Measurements from ENCODE around the gene ELMO1. TPM values are rescaled to one million over a fixed set of nuclear protein-coding genes. Genes with fewer than 3 reads are reported as not detected.

ELMO1 gene
- total RNA-seq, 1 donor from 2014 or later: 11.9 TPM

- DNase-seq: no peak
Observed at GRCh38 chr7:37440738-37441385, 7.8 kb downstream of the ELMO1 start.

DNA sequence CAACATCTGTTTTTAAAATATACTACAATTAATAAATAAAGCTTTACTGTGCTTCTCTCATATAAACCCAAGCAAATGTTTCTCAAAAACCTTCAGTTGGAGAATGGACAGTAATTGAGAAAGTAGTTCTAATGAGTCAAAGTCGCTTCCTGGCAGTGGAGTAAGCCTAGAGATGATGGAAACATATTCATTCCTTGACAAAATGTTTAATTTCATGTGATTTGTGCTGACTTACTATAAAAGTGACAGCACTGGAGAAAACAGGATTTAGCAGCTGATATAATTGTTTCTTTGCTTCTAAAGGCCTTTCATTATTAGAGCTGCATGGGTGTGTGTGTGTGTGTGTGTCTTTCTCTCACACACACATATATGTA is 9.0 kb downstream of the ELMO1 start:
- no peak for ATAC-seq (ENCODE audit: poor library complexity)
- no peak for DNase-seq
- intact Hi-C loops (cut with DNase I): loop anchor here (10.0 kb wide), 1 partner anchor 155 kb away; no protein-coding TSS in a partner anchor

More at GRCh38 chr7:37440738-37441385, 7.8 kb downstream of the ELMO1 start:
- intact Hi-C loops (cut with DNase I): loop anchor here (10.0 kb wide), 1 partner anchor 156 kb away; no protein-coding TSS in a partner anchor
- peak; percentile 62 for ATAC-seq (ENCODE audit: poor library complexity)

GRCh38 chr7:37438906-37439652 is 9.6 kb downstream of the ELMO1 start:
- DNase-seq (no peak), ATAC-seq (ENCODE audit: poor library complexity) (no peak)
- intact Hi-C loops (cut with DNase I): no loop called here

- intact Hi-C loops (cut with DNase I): no loop called here
- no peak for DNase-seq
- ATAC-seq (ENCODE audit: poor library complexity): no peak
Observed at GRCh38 chr7:37435156-37435855, 13.4 kb downstream of the ELMO1 start.

DNA sequence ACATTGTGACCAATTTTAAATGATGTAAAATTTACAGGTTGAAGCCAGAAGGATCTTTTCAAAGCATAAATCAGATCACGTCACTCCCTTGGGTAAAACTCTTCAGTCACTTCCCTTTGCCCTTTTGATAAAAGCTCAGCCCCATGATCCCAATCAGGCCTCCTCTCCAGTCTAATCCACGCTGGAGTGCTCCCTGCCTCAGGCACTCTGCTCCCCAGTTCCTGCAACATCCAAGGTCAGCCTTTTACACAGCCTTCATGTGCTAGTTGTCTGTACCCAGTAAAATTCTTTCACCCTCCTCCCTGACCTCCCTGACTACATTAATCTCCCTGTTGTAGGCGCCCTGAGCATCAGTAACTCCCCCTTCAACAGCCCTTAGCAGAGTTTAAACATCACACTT is 14.1 kb downstream of the ELMO1 start:
- DNase-seq (no peak), ATAC-seq (ENCODE audit: poor library complexity) (no peak)
- intact Hi-C loops (cut with DNase I): no loop called here

DNA sequence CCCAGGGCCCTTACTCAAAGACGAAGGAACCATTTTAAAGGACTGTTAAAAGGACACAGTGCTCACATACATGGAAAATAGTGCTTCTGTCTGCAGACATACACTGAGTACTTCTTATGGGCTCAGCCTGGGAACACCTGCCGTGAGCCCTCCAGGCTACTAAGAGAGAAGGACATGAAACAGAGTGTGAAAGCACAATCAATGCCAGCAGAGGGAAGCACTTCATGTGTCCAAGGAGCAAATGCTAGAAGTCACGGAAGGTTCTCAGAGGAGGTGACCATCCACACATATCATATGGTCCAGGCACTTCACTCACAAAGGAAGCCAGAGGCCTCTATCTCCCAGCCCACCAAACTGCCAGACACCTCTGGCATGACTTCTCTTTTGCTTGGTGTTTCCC is 15.5 kb downstream of the ELMO1 start:
- DNase-seq (no peak), ATAC-seq (ENCODE audit: poor library complexity) (peak; percentile 38)
- intact Hi-C loops (cut with DNase I): no loop called here

- ATAC-seq (ENCODE audit: poor library complexity) (no peak), DNase-seq (no peak)
Observed at GRCh38 chr7:37432281-37432920, 16.3 kb downstream of the ELMO1 start.

GRCh38 chr7:37431413-37431812 is 17.3 kb downstream of the ELMO1 start:
- no peak for ATAC-seq (ENCODE audit: poor library complexity)
- DNase-seq: no peak
- intact Hi-C loops (cut with DNase I): no loop called here

More at GRCh38 chr7:37432281-37432920, 16.3 kb downstream of the ELMO1 start:
- intact Hi-C loops (cut with DNase I): no loop called here

- intact Hi-C loops (cut with DNase I): no loop called here
- no peak for DNase-seq
- no peak for ATAC-seq (ENCODE audit: poor library complexity)
Observed at GRCh38 chr7:37430640-37431039, 18.0 kb downstream of the ELMO1 start.

- ATAC-seq (ENCODE audit: poor library complexity): no peak
- intact Hi-C loops (cut with DNase I): no loop called here
- DNase-seq: no peak
Observed at GRCh38 chr7:37430171-37430570, 18.5 kb downstream of the ELMO1 start.

DNA sequence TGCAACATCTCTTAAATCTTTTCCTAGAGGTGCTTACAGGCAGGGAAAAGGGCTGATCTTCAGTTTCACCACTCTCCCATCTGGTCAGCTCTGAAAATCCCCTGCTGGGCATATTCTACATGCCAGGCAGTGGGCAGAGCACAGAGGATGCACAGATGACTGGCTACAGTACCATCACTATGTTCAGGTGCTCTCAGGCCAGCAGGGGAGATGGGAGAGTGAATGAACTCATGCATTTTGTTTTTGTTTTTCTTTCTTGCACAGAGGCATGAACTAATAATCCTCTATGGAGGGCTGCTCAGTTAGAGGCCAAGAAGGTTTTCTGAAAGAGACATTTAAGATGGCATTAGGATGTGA is 19.3 kb downstream of the ELMO1 start:
- DNase-seq: no peak
- no peak for ATAC-seq (ENCODE audit: poor library complexity)
- intact Hi-C loops (cut with DNase I): no loop called here

DNA sequence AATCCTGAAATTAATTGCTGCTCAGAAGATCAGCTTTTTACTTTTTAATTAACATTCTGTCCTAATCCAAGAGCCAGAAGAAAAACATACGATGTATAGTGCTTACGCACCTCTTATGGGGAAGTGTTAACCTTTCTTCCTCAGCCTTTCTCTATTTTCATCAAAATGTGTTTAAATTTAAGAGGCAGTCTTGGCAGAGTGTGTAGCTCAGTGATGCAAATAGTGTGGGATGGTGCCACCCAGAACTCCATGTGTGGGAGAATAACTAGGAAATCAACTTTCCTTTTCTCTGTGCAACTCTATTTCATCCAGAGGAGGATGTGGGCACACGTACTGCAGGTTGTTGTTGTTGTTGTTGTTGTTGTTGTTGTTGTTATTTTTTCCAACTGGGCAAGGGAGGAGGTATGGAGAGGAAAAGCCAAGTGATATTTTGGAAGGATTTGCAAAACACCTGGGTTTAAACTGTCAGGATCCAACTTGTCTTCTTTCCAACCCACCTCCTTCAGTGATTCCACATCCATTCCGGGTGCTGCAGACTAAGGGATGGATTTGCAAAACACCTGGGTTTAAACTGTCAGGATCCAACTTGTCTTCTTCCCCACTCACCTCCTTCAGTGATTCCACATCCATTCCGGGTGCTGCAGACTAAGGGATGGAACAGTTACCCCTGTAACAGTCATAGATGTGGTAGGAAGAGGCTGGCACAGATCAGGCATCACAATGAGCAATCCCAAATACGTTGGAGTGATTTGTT is 19.8 kb downstream of the ELMO1 start:
- ATAC-seq (ENCODE audit: poor library complexity) (no peak), DNase-seq (no peak)
- intact Hi-C loops (cut with DNase I): no loop called here

DNA sequence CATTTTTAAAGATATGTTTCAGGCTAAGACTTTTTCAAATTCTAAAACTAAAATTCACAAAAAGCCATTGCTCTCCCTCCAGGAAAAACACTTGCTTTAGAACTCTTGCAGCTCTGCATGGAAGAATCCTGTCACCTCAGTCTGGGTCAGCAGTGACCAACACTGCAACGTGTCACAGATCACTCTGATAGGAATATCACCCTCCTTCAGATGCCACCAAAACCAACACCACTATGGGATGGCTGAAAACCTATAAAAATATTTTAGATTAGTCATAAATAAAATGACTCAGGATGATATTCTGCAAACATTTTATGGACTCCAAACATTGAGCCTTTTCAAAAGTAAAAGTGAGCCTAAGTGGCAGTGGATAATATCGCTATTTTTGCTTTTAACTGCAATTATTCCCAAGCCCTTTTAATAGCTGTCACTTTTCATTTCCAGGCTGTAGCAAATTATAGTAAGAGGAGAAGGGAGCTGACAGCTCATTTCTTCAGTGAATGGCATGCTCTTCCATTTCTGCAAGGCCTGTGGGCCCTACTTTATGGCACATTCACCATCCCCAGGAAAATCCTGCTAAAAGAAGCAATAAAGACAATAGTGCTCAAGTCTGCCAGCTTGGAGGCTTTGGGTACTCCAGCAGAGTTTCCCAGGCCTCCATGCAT is 21.3 kb downstream of the ELMO1 start:
- no peak for DNase-seq
- no peak for ATAC-seq (ENCODE audit: poor library complexity)
- intact Hi-C loops (cut with DNase I): no loop called here

- ATAC-seq (ENCODE audit: poor library complexity): no peak
- intact Hi-C loops (cut with DNase I): no loop called here
- no peak for DNase-seq
Observed at GRCh38 chr7:37425498-37425897, 23.2 kb downstream of the ELMO1 start.

GRCh38 chr7:37424995-37425394 is 23.7 kb downstream of the ELMO1 start:
- ATAC-seq (ENCODE audit: poor library complexity): no peak
- intact Hi-C loops (cut with DNase I): no loop called here

DNA sequence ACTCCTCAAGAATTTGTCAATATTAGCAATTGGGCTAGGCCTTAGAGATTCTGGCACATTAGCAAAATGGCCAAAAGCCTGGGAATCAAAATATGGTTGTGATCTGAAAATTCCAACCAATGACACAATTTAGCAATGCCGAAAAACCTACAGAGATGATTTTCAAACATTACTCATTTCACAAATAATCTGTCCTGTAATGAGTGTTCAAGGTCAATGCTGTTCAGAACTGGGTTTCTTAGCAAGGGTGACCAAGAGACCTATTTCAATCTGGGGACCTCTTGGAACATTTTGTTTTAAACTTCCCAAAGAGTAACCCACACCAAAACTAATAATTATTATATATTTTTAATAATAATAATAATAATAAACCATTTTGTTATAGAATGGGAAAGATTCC is 24.1 kb downstream of the ELMO1 start:
- intact Hi-C loops (cut with DNase I): no loop called here
- DNase-seq (no peak), ATAC-seq (ENCODE audit: poor library complexity) (no peak)

More at GRCh38 chr7:37424995-37425394, 23.7 kb downstream of the ELMO1 start:
- DNase-seq: no peak

GRCh38 chr7:37421861-37422500 is 26.7 kb downstream of the ELMO1 start:
- DNase-seq: no peak
- intact Hi-C loops (cut with DNase I): no loop called here
- peak; percentile 82 for ATAC-seq (ENCODE audit: poor library complexity)
